ENCODE results near the gene TECTB.

Gene TECTB

GRCh38 chr10:112298581-112298980 is 15.4 kb downstream of the TECTB start:
- Histone ChIP-seq H3K4me1 (ENCODE audit: insufficient read depth, low read length) (no peaks in the 10 kb centered on the region), H2AFZ (ENCODE audit: low read depth, low read length) (no peak overlapping the region), H3K27me3 (ENCODE audit: insufficient read depth, low read length, poor library complexity) (peaks cover 13% of the 10 kb centered on the region), H3K36me3 (ENCODE audit: insufficient read depth, low read length) (no peaks in the 10 kb centered on the region), H3K27ac (ENCODE audit: low read length) (no peak overlapping the region), H3K4me3 (ENCODE audit: low read depth in 1 of 2, low read length in 2 of 2) (no peak overlapping the region), H4K20me1 (ENCODE audit: insufficient read depth, low read length) (no peaks in the 10 kb centered on the region), H3K9ac (ENCODE audit: low read depth, low read length) (no peak overlapping the region), H3K9me3 (ENCODE audit: insufficient read depth, low read length, severe bottlenecking) (no peaks in the 10 kb centered on the region), H3K79me2 (ENCODE audit: insufficient read depth, low read length) (no peaks in the 10 kb centered on the region), H3K4me2 (ENCODE audit: insufficient read depth, low read length) (no peak overlapping the region)
- ATAC-seq (ENCODE audit: insufficient read depth, low read depth) (no peak), DNase-seq (no peak)
- TF ChIP-seq EZH2 (IDR thresholded peaks at IDR 0.05; ENCODE audit: borderline replicate concordance, low read depth, low read length, severe bottlenecking) (no peak), CTCF (IDR thresholded peaks at IDR 0.05; ENCODE audit: borderline replicate concordance, extremely low read depth, low read length, poor library complexity, severe bottlenecking) (no peak)

- DNase-seq (no peak), ATAC-seq (ENCODE audit: insufficient read depth, low read depth) (no peak)
- no peak overlapping the region for H3K4me2 ChIP-seq (ENCODE audit: insufficient read depth, low read length)
- no peak overlapping the region for H3K9ac ChIP-seq (ENCODE audit: low read depth, low read length)
- H4K20me1 ChIP-seq (ENCODE audit: insufficient read depth, low read length), result no peaks in the 10 kb centered on the region
- H3K79me2 ChIP-seq (ENCODE audit: insufficient read depth, low read length), result no peaks in the 10 kb centered on the region
- TF ChIP-seq CTCF (IDR thresholded peaks at IDR 0.05; ENCODE audit: borderline replicate concordance, extremely low read depth, low read length, poor library complexity, severe bottlenecking) (no peak), EZH2 (IDR thresholded peaks at IDR 0.05; ENCODE audit: borderline replicate concordance, low read depth, low read length, severe bottlenecking) (no peak)
- no peak overlapping the region for H3K27ac ChIP-seq (ENCODE audit: low read length)
- no peaks in the 10 kb centered on the region for H3K36me3 ChIP-seq (ENCODE audit: insufficient read depth, low read length)
- no peaks in the 10 kb centered on the region for H3K9me3 ChIP-seq (ENCODE audit: insufficient read depth, low read length, severe bottlenecking)
- H3K27me3 ChIP-seq (ENCODE audit: insufficient read depth, low read length, poor library complexity), result peaks cover 13% of the 10 kb centered on the region
- H3K4me3 ChIP-seq (ENCODE audit: low read depth in 1 of 2, low read length in 2 of 2), result no peak overlapping the region
- no peak overlapping the region for H2AFZ ChIP-seq (ENCODE audit: low read depth, low read length)
- no peaks in the 10 kb centered on the region for H3K4me1 ChIP-seq (ENCODE audit: insufficient read depth, low read length)
Observed at GRCh38 chr10:112299456-112299855, 16.3 kb downstream of the TECTB start.

DNA sequence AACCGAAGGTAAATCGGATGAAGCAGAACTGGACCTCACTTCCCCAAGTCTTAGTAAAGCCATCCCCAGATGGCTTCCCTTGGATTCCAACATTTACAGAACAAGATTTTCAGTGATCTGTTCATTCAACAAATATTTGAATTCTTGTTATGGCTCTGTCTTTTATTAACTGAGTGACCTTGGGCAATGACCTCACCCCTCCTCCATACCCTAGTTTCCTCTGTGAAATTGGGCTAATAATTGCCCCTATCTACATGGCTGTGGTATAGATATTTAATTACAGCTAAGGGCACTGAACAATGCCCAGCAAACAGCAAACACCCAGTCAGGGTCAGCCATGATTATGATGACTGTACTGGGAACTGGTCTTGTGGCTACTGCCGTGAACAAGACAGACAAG is 19.1 kb downstream of the TECTB start:
- no peak for ATAC-seq (ENCODE audit: insufficient read depth, low read depth)
- no peak for DNase-seq
- H2AFZ ChIP-seq (ENCODE audit: low read depth, low read length), result no peak overlapping the region
- H3K36me3 ChIP-seq (ENCODE audit: insufficient read depth, low read length), result no peaks in the 10 kb centered on the region
- no peak overlapping the region for H3K4me2 ChIP-seq (ENCODE audit: insufficient read depth, low read length)
- no peaks in the 10 kb centered on the region for H3K79me2 ChIP-seq (ENCODE audit: insufficient read depth, low read length)
- H3K27ac ChIP-seq (ENCODE audit: low read length), result no peak overlapping the region
- H3K27me3 ChIP-seq (ENCODE audit: insufficient read depth, low read length, poor library complexity), result peaks cover 10% of the 10 kb centered on the region
- H4K20me1 ChIP-seq (ENCODE audit: insufficient read depth, low read length), result no peaks in the 10 kb centered on the region
- H3K9me3 ChIP-seq (ENCODE audit: insufficient read depth, low read length, severe bottlenecking), result no peaks in the 10 kb centered on the region
- no peak overlapping the region for H3K4me3 ChIP-seq (ENCODE audit: low read depth in 1 of 2, low read length in 2 of 2)
- no peak for TF ChIP-seq CTCF (IDR thresholded peaks at IDR 0.05; ENCODE audit: borderline replicate concordance, extremely low read depth, low read length, poor library complexity, severe bottlenecking)
- TF ChIP-seq EZH2 (IDR thresholded peaks at IDR 0.05; ENCODE audit: borderline replicate concordance, low read depth, low read length, severe bottlenecking), result no peak
- H3K9ac ChIP-seq (ENCODE audit: low read depth, low read length), result no peak overlapping the region
- H3K4me1 ChIP-seq (ENCODE audit: insufficient read depth, low read length), result no peaks in the 10 kb centered on the region

- no peak for DNase-seq
- TF ChIP-seq CTCF (IDR thresholded peaks at IDR 0.05; ENCODE audit: borderline replicate concordance, extremely low read depth, low read length, poor library complexity, severe bottlenecking), result no peak
- no peak for TF ChIP-seq EZH2 (IDR thresholded peaks at IDR 0.05; ENCODE audit: borderline replicate concordance, low read depth, low read length, severe bottlenecking)
Observed at GRCh38 chr10:112303528-112303927, 20.3 kb downstream of the TECTB start.

More at GRCh38 chr10:112303528-112303927, 20.3 kb downstream of the TECTB start:
- H3K36me3 ChIP-seq (ENCODE audit: insufficient read depth, low read length), result no peaks in the 10 kb centered on the region
- no peak overlapping the region for H3K9ac ChIP-seq (ENCODE audit: low read depth, low read length)
- no peak for ATAC-seq (ENCODE audit: insufficient read depth, low read depth)
- H3K4me1 ChIP-seq (ENCODE audit: insufficient read depth, low read length), result no peaks in the 10 kb centered on the region
- H3K4me3 ChIP-seq (ENCODE audit: low read depth in 1 of 2, low read length in 2 of 2), result no peak overlapping the region
- H2AFZ ChIP-seq (ENCODE audit: low read depth, low read length), result no peak overlapping the region
- H3K79me2 ChIP-seq (ENCODE audit: insufficient read depth, low read length), result no peaks in the 10 kb centered on the region
- H3K9me3 ChIP-seq (ENCODE audit: insufficient read depth, low read length, severe bottlenecking), result no peaks in the 10 kb centered on the region
- peaks cover 10% of the 10 kb centered on the region for H3K27me3 ChIP-seq (ENCODE audit: insufficient read depth, low read length, poor library complexity)
- H4K20me1 ChIP-seq (ENCODE audit: insufficient read depth, low read length), result no peaks in the 10 kb centered on the region
- H3K27ac ChIP-seq (ENCODE audit: low read length), result no peak overlapping the region
- H3K4me2 ChIP-seq (ENCODE audit: insufficient read depth, low read length), result no peak overlapping the region

Data from DND-41 (cell line).